Measurements from ENCODE around the gene GREB1. TPM values are rescaled to one million over a fixed set of nuclear protein-coding genes. Genes with fewer than 3 reads are reported as not detected.
A peak's percentile ranks its signal among the peaks of the same experiment; 100 is the strongest.

The GREB1 gene
- total RNA-seq, 1 donor from 2014 or later: 82.5 TPM

DNA sequence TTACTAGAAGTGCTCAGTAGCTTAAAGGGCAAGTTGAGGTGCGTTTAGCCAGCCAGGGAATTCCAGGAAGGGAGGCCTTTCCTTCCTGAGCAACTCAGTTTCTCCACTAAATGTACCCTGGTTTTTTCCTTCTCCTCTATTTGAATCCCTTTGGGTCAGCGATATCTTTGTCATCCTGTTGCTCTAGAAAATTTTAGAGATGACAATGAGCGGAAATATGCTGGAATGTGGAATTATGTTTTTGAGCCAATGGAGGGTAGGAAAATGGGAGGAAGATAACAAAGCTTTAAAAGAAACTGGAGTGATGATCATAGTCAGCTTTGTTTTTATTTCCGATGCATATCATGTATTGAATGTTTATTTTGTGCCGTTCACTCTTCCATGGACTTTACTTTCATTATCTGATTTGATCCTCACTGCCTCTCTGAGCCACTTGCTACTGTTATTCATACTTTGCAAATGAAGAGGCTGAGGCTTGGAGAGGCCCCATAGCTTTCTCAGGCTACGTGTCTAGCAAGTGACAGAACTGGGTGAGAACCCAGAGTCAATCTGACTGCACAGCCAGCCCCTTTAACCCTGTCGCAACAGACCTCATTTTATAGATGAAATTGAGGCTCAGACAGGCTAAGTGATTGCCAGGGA, 68.8 kb downstream of the GREB1 start:
- Mint-ChIP-seq H3K27me3 (no peaks in the 10 kb centered on the region), H3K4me3 (ENCODE audit: low read depth) (no peak overlapping the region), H3K27ac (peak overlapping the region; percentile 79), H3K4me1 (ENCODE audit: low read depth) (no peaks in the 10 kb centered on the region), H3K36me3 (ENCODE audit: insufficient read depth) (peaks cover 26% of the 10 kb centered on the region), H3K9me3 (ENCODE audit: low read depth) (no peaks in the 10 kb centered on the region)
- TF ChIP-seq, protein P1, sequence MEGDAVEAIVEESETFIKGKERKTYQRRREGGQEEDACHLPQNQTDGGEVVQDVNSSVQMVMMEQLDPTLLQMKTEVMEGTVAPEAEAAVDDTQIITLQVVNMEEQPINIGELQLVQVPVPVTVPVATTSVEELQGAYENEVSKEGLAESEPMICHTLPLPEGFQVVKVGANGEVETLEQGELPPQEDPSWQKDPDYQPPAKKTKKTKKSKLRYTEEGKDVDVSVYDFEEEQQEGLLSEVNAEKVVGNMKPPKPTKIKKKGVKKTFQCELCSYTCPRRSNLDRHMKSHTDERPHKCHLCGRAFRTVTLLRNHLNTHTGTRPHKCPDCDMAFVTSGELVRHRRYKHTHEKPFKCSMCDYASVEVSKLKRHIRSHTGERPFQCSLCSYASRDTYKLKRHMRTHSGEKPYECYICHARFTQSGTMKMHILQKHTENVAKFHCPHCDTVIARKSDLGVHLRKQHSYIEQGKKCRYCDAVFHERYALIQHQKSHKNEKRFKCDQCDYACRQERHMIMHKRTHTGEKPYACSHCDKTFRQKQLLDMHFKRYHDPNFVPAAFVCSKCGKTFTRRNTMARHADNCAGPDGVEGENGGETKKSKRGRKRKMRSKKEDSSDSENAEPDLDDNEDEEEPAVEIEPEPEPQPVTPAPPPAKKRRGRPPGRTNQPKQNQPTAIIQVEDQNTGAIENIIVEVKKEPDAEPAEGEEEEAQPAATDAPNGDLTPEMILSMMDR (IDR thresholded peaks at IDR 0.05; ENCODE audit: unreplicated experiment): no peak
- no peak for DNase-seq (ENCODE audit: low spot score, unreplicated experiment)

DNA sequence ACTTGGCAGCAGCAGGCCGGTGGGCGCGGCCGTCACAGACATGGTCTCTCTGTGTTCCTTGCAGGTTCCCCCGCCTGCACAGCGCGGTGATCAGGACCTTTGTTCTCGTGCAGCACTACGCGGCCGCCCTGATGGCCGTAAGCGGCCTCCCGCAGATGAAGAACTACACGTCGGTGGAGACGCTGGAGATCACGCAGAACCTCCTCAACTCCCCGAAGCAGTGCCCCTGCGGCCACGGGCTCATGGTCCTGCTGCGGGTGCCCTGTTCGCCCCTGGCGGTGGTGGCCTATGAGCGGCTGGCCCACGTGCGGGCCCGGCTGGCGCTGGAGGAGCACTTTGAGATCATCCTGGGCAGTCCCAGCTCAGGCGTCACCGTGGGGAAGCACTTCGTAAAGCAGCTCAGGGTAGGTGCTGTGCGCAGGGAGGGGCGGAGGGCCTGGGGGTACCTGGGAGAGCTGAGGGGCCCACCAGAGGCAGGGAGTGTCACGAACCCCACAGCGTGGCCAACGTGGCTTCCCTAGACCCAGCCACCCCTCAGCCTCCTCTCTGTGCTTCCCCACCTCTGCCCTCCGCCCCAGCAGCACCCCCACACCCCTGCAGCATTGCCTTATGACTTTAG, 76.9 kb downstream of the GREB1 start:
- Mint-ChIP-seq H3K36me3 (ENCODE audit: insufficient read depth) (peaks cover 19% of the 10 kb centered on the region), H3K9me3 (ENCODE audit: low read depth) (no peaks in the 10 kb centered on the region), H3K27ac (no peak overlapping the region), H3K27me3 (no peaks in the 10 kb centered on the region), H3K4me1 (ENCODE audit: low read depth) (no peaks in the 10 kb centered on the region), H3K4me3 (ENCODE audit: low read depth) (no peak overlapping the region)
- TF ChIP-seq, protein P1 (IDR thresholded peaks at IDR 0.05; ENCODE audit: unreplicated experiment): no peak
- no peak for DNase-seq (ENCODE audit: low spot score, unreplicated experiment)

DNA sequence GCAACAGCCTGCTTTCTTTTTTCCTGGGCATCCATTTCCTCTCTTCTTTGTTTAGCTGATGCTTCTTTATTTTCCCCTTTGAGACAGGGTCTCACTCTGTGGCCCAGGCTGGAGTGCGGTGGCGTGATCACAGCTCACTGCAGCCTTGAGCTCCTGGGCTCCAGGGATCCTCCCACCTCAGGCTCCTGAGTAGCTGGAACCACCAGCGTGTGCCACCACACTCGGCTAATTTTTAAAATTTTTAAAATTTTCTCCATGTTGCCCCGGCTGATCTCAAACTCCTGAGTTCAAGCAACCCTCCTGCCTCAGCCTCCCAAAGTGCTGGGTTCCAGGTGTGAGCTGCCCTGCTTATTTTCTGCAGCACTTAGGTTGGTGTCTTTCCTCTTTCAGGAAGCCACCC, 77.4 kb downstream of the GREB1 start:
- peaks cover 16% of the 10 kb centered on the region for H3K36me3 Mint-ChIP-seq (ENCODE audit: insufficient read depth)
- no peak overlapping the region for H3K4me3 Mint-ChIP-seq (ENCODE audit: low read depth)
- TF ChIP-seq, protein P1 (IDR thresholded peaks at IDR 0.05; ENCODE audit: unreplicated experiment): no peak
- no peaks in the 10 kb centered on the region for H3K9me3 Mint-ChIP-seq (ENCODE audit: low read depth)
- no peaks in the 10 kb centered on the region for H3K27me3 Mint-ChIP-seq
- no peak for DNase-seq (ENCODE audit: low spot score, unreplicated experiment)
- no peaks in the 10 kb centered on the region for H3K4me1 Mint-ChIP-seq (ENCODE audit: low read depth)
- H3K27ac Mint-ChIP-seq: no peak overlapping the region

DNA sequence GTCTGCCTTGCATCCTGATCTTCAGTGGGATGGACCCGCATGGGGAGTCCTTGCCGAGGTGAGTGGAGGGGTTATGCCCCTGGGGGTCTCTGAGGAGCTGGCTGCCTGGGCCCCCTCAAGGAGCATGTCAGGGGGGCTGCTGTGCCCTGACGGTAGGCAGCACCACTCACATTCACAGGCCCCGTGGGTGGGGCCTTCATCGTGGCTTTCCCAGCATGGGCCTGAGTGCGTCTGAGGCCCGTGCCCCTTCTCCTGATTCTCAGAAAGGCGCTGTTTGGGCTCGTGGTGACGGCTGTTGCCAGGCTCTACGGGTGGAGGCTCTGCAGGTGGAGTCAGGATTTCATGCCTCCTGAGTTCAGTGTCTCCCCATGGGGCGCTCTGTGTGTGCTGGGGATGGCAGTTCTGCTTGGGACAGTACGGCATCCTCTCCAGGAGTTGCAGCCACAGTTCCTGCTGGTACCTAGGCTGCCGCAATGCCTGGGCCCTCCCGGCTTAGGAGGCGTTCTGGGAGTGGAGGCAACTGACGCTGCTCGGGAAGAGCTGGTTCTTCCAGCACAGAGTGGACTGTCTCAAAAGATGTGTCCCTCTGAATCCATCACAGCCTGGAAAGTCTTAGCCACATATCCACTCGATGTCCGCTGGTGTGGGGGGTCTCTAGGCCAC, 78.8 kb downstream of the GREB1 start:
- Mint-ChIP-seq H3K36me3 (ENCODE audit: insufficient read depth) (peaks cover 25% of the 10 kb centered on the region), H3K9me3 (ENCODE audit: low read depth) (no peaks in the 10 kb centered on the region), H3K4me3 (ENCODE audit: low read depth) (no peak overlapping the region), H3K4me1 (ENCODE audit: low read depth) (no peaks in the 10 kb centered on the region), H3K27me3 (no peaks in the 10 kb centered on the region), H3K27ac (no peak overlapping the region)
- no peak for DNase-seq (ENCODE audit: low spot score, unreplicated experiment)
- TF ChIP-seq, protein P1 (IDR thresholded peaks at IDR 0.05; ENCODE audit: unreplicated experiment): no peak

DNA sequence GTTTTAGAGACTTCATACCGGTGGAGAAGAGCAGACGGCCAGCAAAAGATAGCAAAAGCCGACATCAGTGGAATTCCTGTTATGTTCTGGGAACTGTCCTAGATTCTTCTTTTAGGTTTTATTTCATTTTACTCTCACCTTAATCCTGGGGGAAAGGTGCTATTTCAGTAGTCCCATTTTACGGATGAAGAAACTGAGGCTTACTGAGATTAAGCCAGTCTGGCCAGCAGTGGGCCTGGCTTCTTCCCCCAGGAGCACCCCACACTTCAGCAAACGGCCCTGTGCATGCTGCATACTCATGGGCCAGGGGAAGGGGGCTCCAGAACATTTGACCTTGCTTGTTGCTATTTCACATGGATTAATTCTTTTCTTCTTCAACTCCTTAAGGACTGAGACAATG, 79.5 kb downstream of the GREB1 start:
- DNase-seq (ENCODE audit: low spot score, unreplicated experiment): no peak
- no peak overlapping the region for H3K4me3 Mint-ChIP-seq (ENCODE audit: low read depth)
- H3K27me3 Mint-ChIP-seq: no peaks in the 10 kb centered on the region
- TF ChIP-seq, protein P1 (IDR thresholded peaks at IDR 0.05; ENCODE audit: unreplicated experiment): no peak
- H3K36me3 Mint-ChIP-seq (ENCODE audit: insufficient read depth): peaks cover 25% of the 10 kb centered on the region
- H3K9me3 Mint-ChIP-seq (ENCODE audit: low read depth): no peaks in the 10 kb centered on the region
- no peaks in the 10 kb centered on the region for H3K4me1 Mint-ChIP-seq (ENCODE audit: low read depth)
- no peak overlapping the region for H3K27ac Mint-ChIP-seq

Data from progenitor cell of endocrine pancreas (in vitro differentiated cells).